Ovary (tissue), 9 donors: ENCODE data around the gene CDC42EP2. TPM values are rescaled to one million over a fixed set of nuclear protein-coding genes. Genes with fewer than 3 reads are reported as not detected.
A peak's percentile ranks its signal among the peaks of the same experiment; 100 is the strongest.

Source experiments
- DNase-seq, 5 donors: peaks; one replicate each; pipeline ENCODE4 v3.0.0-alpha.2; 2019 to 2020
- H3K27ac ChIP-seq, 2 donors: fragments of 200-600 bp; one replicate each; pipeline versions ENCODE4 v1.5.1 to v1.8.0; 2019 to 2022
- H3K27me3 ChIP-seq: fragments of 200-600 bp; one replicate; pipeline ENCODE4 v1.8.0; 2022
- H3K36me3 ChIP-seq: fragments of 200-600 bp; sonication (generic); one replicate; pipeline ENCODE4 v1.5.1; 2019
- H3K4me1 ChIP-seq: one replicate; pipeline ENCODE4 v1.8.1; 2013; ENCODE audit warnings: mild to moderate bottlenecking, moderate library complexity; ENCODE audit not compliant: insufficient read depth
- H3K4me3 ChIP-seq: fragments of 200-600 bp; sonication (generic); one replicate; pipeline ENCODE4 v1.5.1; 2017
- H3K9me3 ChIP-seq, 2 donors: fragments of 200-600 bp in 1 of 2; sonication (generic) in 1 of 2; one replicate each; pipeline versions ENCODE4 v1.5.1 to v1.8.1; 2013 to 2019; ENCODE audit warnings: mild to moderate bottlenecking in 1 of 2, moderate library complexity in 1 of 2
- EP300 ChIP-seq: sonication (generic); formaldehyde crosslinking; IDR thresholded peaks from one replicate; pipeline ENCODE4 v1.6.1; 2017; ENCODE audit warnings: antibody characterized with exemption
- POLR2A ChIP-seq: fragments of 450-650 bp; IDR thresholded peaks from one replicate; pipeline ENCODE4 v1.6.1; 2017; ENCODE audit warnings: antibody characterized with exemption, mild to moderate bottlenecking, moderate library complexity
- WGBS, 3 donors: extraction: QIAGEN DNeasy Blood & Tissue Kit in 1 of 3; methylation state at CpG; one replicate each; pipeline versions ENCODE4 v1.1.5 to v1.1.7; 2013 to 2017; 5-methylcytosine and 5-hydroxymethylcytosine counted together
- intact Hi-C, 4 donors: fragments of 100-400 bp; cut with DNase I; formaldehyde crosslinking; loops; one replicate each; pipeline versions ENCODE4 v1.11.0 to v1.15.1; 2022 to 2023
- polyA plus RNA-seq, 2 donors: library from polyadenylated mRNA; stranded (reverse); fragments of 200-250 nt in 1 of 2; fragments of 350-450 nt in 1 of 2; fragmentation: Illumina TruSeq in 1 of 2; extraction: RNeasy Lipid Tissue Mini Kit (QIAGEN cat#74804) in 1 of 2; gene quantifications; one replicate each; pipeline ENCODE4 v1.2.3, GENCODE V29; 2013 to 2014
- total RNA-seq, 7 donors: library from RNA; depleted of rRNA in 2 of 7; stranded (reverse); fragments of >200 nt in 2 of 7; fragmentation: NEBNext Ultra II Directional in 3 of 7; extraction: Animal tissue kit (Norgen Biotek cat#: 25700) in 3 of 7; gene quantifications; one replicate each; pipeline versions ENCODE4 v1.1.0 to v1.2.4, GENCODE V29; 2016 to 2023
- TF ChIP-seq, protein P1 (sequence below), 3 donors: fragments of 450-650 bp in 2 of 3; fragments of 200-600 bp in 1 of 3; IDR thresholded peaks; one replicate each; pipeline versions ENCODE4 v1.5.1 to v1.8.0; 2016 to 2022; ENCODE audit warnings: antibody characterized with exemption in 3 of 3, mild to moderate bottlenecking in 1 of 3
- donor health status: DM: no; HTN: no; CAD: no; lungs with moderate emphysema.
- donor health status: DM: no; HTN: no; CAD: no.
- donor health status: Bipolar disorder and iron deficiency.
- donor health status: DM: yes; HTN: yes; CAD: no.
- donor health status: DM: no; HTN: no; CAD: no.
- donor health status: DM: yes; HTN: yes; CAD: no.

The CDC42EP2 gene
- total and polyA plus RNA-seq, 9 donors: 0.48 to 46.9 (median 19.9) TPM

DNA sequence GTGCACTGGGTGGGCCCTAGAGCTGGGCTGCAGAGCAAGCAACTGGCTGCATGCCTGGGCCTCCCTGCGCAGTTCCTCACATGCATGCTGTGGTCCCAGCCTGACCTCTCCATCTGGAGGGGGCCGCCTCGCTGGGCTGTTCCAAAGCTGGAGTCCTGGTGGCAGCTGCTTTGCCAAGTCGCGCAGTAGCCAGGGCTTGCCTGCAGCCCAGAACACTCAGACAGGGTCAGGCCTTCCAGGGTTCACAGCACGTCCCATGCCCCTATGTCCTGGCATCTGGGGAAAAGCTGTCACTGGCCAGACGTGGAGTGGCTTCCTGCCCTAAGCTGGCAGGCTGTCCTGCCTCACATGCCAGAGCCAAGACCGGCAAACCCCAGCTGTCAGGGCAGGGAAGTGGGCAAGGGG is 16.5 kb upstream of the CDC42EP2 start:
- intact Hi-C loops: no loop called here
- Histone ChIP-seq H3K4me1 (peaks cover 51% of the 10 kb centered on the region), H3K27me3 (no peaks in the 10 kb centered on the region), H3K27ac (peak overlapping the region; percentile 55 to 94), H3K9me3 (no peaks in the 10 kb centered on the region), H3K36me3 (no peaks in the 10 kb centered on the region), H3K4me3 (no peak overlapping the region)
- 1 to 9% (median 8%) methylated on average over 8 of the region's 8 CpGs for WGBS, 3 donors
- DNase-seq: peak; percentile 83 to 93 (median 89)
- no peak for TF ChIP-seq EP300
- TF ChIP-seq, protein P1, sequence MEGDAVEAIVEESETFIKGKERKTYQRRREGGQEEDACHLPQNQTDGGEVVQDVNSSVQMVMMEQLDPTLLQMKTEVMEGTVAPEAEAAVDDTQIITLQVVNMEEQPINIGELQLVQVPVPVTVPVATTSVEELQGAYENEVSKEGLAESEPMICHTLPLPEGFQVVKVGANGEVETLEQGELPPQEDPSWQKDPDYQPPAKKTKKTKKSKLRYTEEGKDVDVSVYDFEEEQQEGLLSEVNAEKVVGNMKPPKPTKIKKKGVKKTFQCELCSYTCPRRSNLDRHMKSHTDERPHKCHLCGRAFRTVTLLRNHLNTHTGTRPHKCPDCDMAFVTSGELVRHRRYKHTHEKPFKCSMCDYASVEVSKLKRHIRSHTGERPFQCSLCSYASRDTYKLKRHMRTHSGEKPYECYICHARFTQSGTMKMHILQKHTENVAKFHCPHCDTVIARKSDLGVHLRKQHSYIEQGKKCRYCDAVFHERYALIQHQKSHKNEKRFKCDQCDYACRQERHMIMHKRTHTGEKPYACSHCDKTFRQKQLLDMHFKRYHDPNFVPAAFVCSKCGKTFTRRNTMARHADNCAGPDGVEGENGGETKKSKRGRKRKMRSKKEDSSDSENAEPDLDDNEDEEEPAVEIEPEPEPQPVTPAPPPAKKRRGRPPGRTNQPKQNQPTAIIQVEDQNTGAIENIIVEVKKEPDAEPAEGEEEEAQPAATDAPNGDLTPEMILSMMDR (IDR thresholded peaks at IDR 0.05): no peak
- no peak for TF ChIP-seq POLR2A

DNA sequence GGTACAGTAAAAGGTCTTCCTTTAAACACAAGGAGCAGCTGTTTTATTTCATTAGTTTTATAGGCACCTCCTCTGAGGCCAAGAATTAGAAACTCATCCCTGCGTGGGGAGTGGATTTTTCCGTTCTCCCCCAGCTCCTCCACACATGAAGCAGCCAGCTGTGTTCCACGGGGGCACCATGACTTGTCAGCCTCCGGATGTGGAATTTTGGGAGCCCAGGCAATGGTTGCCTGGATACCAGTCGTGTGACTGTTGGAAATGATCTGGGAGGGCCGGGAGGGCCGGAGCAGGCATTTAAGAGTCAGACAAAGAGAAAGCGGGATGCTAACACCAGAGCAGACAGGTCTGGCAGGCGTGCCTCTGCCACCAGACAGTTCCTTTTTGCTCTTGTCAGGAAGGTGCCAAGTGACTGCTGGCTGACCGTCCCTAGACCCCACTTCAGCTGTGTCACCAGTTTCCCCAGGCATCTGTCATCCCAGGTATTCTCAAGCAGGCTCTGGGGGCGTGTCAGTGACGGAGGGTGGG is 15.9 kb upstream of the CDC42EP2 start:
- intact Hi-C loops: no loop called here
- H3K36me3 ChIP-seq: no peaks in the 10 kb centered on the region
- peak; percentile 82 to 90 (median 85) for DNase-seq
- peaks cover 46% of the 10 kb centered on the region for H3K4me1 ChIP-seq
- peak overlapping the region; percentile 55 to 94 for H3K27ac ChIP-seq
- no peak overlapping the region for H3K4me3 ChIP-seq
- WGBS, 3 donors: 17 to 20% (median 19%) methylated on average over 12 of the region's 12 CpGs
- H3K27me3 ChIP-seq: no peaks in the 10 kb centered on the region
- no peak for TF ChIP-seq POLR2A
- TF ChIP-seq EP300: no peak
- TF ChIP-seq, protein P1 (IDR thresholded peaks at IDR 0.05): no peak
- no peaks in the 10 kb centered on the region for H3K9me3 ChIP-seq

DNA sequence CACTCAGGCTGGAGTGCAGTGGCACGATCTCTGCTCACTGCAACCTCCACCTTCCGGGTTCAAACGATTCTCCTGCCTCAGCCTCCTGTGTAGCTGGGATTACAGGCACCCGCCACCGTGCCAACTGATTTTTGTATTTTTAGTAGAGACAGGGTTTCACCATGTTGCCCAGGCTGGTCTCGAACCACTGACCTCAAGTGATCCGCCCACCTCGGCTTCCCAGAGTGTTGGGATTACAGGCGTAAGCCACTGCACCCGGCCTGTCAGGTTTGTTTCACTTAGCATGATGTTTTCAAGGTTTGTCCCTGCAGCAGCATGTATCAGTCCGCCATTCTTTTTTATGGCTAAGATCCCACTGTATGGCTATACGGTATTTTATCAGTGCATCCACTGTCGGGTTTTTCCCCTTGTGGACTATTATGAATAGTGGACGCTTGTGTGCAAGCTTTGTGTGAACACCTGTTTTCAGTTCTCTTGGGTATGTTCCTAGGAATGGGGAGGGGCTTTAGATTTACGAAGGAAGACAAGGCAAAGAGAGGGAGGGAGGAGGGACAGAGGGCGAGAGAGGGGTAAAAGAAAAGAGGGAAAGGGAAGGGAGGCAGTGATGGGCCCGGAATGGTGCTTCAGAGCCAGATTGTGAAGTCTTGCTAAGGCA is 13.9 kb upstream of the CDC42EP2 start:
- H3K27me3 ChIP-seq: no peaks in the 10 kb centered on the region
- TF ChIP-seq POLR2A: no peak
- TF ChIP-seq, protein P1 (IDR thresholded peaks at IDR 0.05): no peak
- TF ChIP-seq EP300: no peak
- 69 to 79% (median 70%) methylated on average over 17 of the region's 17 CpGs for WGBS, 3 donors
- no peaks in the 10 kb centered on the region for H3K36me3 ChIP-seq
- no peak overlapping the region for H3K4me3 ChIP-seq
- H3K27ac ChIP-seq: peak overlapping the region in 1 of 2 donors; percentile 5
- DNase-seq: peak in 1 of 5 donors; percentile 21
- no peaks in the 10 kb centered on the region for H3K9me3 ChIP-seq
- intact Hi-C loops: no loop called here
- H3K4me1 ChIP-seq: peaks cover 37% of the 10 kb centered on the region

DNA sequence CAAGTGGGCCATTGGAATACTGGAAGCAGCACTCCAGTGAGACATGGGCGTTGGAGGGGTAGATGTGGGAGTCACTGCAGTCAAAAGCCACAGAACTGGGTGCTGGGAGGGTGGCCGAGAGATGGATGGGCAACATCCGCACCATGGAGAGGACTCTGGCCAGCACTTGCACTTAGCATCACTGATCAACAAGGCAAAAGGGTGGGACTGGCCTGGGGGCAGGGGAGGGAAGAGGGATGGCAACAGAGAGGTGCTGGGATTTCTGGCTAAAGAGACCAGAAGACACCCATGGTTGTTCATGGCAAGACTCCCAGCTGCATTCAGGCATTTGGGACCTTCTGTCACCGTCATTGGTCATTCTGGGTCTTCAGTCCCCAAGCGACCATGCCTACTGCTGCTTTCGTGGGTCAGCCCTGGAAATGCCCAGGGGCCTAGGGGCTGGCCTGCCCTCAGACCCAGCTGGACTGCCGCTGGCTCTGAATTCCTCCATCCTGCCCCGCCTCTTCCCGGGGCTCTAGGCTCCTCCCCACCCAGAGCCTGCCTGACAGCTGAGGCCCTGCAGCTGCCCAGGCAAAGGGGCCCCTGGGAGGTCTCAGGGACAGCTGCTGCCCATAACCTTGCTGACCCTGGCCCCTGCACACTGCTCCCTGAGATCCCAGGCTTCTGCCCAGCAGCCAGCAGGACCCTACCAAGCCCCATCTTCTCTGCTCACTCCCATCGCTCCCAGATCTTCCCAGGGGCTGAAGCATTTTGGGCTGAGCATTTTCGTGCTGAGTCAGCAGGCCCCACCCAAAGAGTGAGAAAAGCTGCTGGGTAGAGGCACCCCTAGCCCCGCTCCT is 13.0 kb upstream of the CDC42EP2 start:
- Histone ChIP-seq H3K27me3 (no peaks in the 10 kb centered on the region), H3K27ac (peak overlapping the region in 1 of 2 donors; percentile 56), H3K4me1 (peaks cover 36% of the 10 kb centered on the region), H3K9me3 (no peaks in the 10 kb centered on the region), H3K36me3 (no peaks in the 10 kb centered on the region), H3K4me3 (no peak overlapping the region)
- DNase-seq: peak; percentile 65 to 86 (median 79)
- WGBS, 3 donors: 34 to 37% (median 35%) methylated on average over 12 of the region's 12 CpGs
- intact Hi-C loops: no loop called here
- TF ChIP-seq, protein P1 (IDR thresholded peaks at IDR 0.05): no peak
- TF ChIP-seq EP300 (no peak), POLR2A (no peak)
